ENCODE data around the gene CENPE.

GRCh38 chr4:103086551-103086950 lies 111.6 kb downstream of the CENPE start:
- TF ChIP-seq CTCF (IDR thresholded peaks at IDR 0.05 in 8 of 11, conservative IDR thresholded peaks at IDR 0.05 in 3 of 11) (no peak), POLR2A (IDR thresholded peaks at IDR 0.05) (no peak)
